PC-3 (cell line): Measurements from ENCODE around the gene ATL1.

ENCODE experiments used
- EZH2 ChIP-seq: fragments of 300-600 bp; sonication (generic); IDR thresholded peaks from one replicate; pipeline ENCODE4 v1.6.1; 2017; ENCODE audit warnings: antibody characterized with exemption, mild to moderate bottlenecking, low read length; ENCODE audit not compliant: unreplicated experiment
- EZH2phosphoT487 ChIP-seq: fragments of 300-600 bp; sonication (generic); IDR thresholded peaks from 2 replicates; pipeline ENCODE4 v1.6.1; 2018; ENCODE audit warnings: mild to moderate bottlenecking, antibody characterized with exemption, low read length, borderline replicate concordance
- TF ChIP-seq, protein P1 (sequence below): fragments of 300-600 bp; sonication (generic); conservative IDR thresholded peaks from 2 replicates; pipeline ENCODE4 v1.5.1; 2017; ENCODE audit warnings: antibody characterized with exemption, low read depth, mild to moderate bottlenecking, low read length

- TF ChIP-seq EZH2 = no peak
- TF ChIP-seq, protein P1, sequence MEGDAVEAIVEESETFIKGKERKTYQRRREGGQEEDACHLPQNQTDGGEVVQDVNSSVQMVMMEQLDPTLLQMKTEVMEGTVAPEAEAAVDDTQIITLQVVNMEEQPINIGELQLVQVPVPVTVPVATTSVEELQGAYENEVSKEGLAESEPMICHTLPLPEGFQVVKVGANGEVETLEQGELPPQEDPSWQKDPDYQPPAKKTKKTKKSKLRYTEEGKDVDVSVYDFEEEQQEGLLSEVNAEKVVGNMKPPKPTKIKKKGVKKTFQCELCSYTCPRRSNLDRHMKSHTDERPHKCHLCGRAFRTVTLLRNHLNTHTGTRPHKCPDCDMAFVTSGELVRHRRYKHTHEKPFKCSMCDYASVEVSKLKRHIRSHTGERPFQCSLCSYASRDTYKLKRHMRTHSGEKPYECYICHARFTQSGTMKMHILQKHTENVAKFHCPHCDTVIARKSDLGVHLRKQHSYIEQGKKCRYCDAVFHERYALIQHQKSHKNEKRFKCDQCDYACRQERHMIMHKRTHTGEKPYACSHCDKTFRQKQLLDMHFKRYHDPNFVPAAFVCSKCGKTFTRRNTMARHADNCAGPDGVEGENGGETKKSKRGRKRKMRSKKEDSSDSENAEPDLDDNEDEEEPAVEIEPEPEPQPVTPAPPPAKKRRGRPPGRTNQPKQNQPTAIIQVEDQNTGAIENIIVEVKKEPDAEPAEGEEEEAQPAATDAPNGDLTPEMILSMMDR = no peak
- no peak for TF ChIP-seq EZH2phosphoT487
Observed at GRCh38 chr14:50598765-50599164, 38.8 kb downstream of the ATL1 start.
